Naive thymus-derived CD4-positive, alpha-beta T cell (primary cell): ENCODE results near the gene OSBPL5. TPM values are rescaled to one million over a fixed set of nuclear protein-coding genes. Genes with fewer than 3 reads are reported as not detected.

Experiments
- ATAC-seq: fragments of 150-1000 bp; cut with Tn5 transposase; 2 replicates; pipeline ENCODE4 v1.10.0; 2021; ENCODE audit warnings: mild to moderate bottlenecking, moderate library complexity
- CTCF ChIA-PET: fragments of 350-600 bp; sonication (Branson Sonifier 250); formaldehyde crosslinking; loops from one replicate; lab custom pipeline; 2021; ENCODE audit warnings: antibody characterized with exemption; lab: Charles Lee
- POLR2A ChIA-PET: fragments of 350-600 bp; sonication (Branson Sonifier 250); formaldehyde crosslinking; loops from one replicate; lab custom pipeline; 2021; ENCODE audit warnings: antibody characterized with exemption, inconsistent platforms; lab: Charles Lee
- DNase-seq, 9 donors: peaks; one replicate each; pipeline versions ENCODE4 v3.0.0 to v3.0.0-alpha.2; 2020 to 2022; ENCODE audit warnings: mixed read lengths in 1 of 9
- H3K27ac ChIP-seq: one replicate; pipeline ENCODE4 v1.7.0; 2013; ENCODE audit warnings: mild to moderate bottlenecking, low read depth, low read length, moderate library complexity
- H3K27me3 ChIP-seq, 2 donors: one replicate each; pipeline ENCODE4 v1.7.0; 2013; ENCODE audit warnings: low read length in 2 of 2, mild to moderate bottlenecking in 2 of 2, moderate library complexity in 2 of 2; ENCODE audit not compliant: control insufficient read depth in 2 of 2, insufficient read depth in 2 of 2
- H3K36me3 ChIP-seq, 3 experiments: 1 replicate in 2 of 3; 2 replicates in 1 of 3; pipeline ENCODE4 v1.7.0; 2013; ENCODE audit warnings: low read length in 3 of 3, mild to moderate bottlenecking in 3 of 3, moderate library complexity in 1 of 3; ENCODE audit not compliant: insufficient read depth in 3 of 3, control insufficient read depth in 2 of 3
- H3K4me1 ChIP-seq, 2 donors: one replicate each; pipeline ENCODE4 v1.7.0; 2013; ENCODE audit warnings: low read length in 2 of 2, mild to moderate bottlenecking in 2 of 2, moderate library complexity in 1 of 2; ENCODE audit not compliant: control insufficient read depth in 2 of 2, insufficient read depth in 2 of 2
- H3K4me3 ChIP-seq: 2 replicates; pipeline ENCODE4 v1.7.0; 2013; ENCODE audit warnings: mild to moderate bottlenecking, low read length
- H3K9me3 ChIP-seq, 3 experiments: 1 replicate in 2 of 3; 2 replicates in 1 of 3; pipeline ENCODE4 v1.7.0; 2013; ENCODE audit warnings: low read length in 3 of 3; ENCODE audit not compliant: control insufficient read depth in 2 of 3
- H3K27ac Mint-ChIP-seq, 9 donors: one replicate each; pipeline ENCODE4 v1.8.0; 2020 to 2022; ENCODE audit warnings: mixed read lengths in 9 of 9, mild to moderate bottlenecking in 8 of 9, moderate library complexity in 5 of 9, inconsistent platforms in 2 of 9
- H3K27me3 Mint-ChIP-seq, 5 donors: one replicate each; pipeline ENCODE4 v1.8.0; 2021 to 2022; ENCODE audit warnings: mixed read lengths in 5 of 5, mild to moderate bottlenecking in 1 of 5
- H3K36me3 Mint-ChIP-seq, 5 donors: one replicate each; pipeline ENCODE4 v1.8.0; 2020 to 2022; ENCODE audit warnings: mixed read lengths in 5 of 5, mild to moderate bottlenecking in 3 of 5, inconsistent platforms in 1 of 5
- H3K4me1 Mint-ChIP-seq, 7 donors: one replicate each; pipeline ENCODE4 v1.8.0; 2020 to 2022; ENCODE audit warnings: mixed read lengths in 7 of 7, mild to moderate bottlenecking in 3 of 7, inconsistent platforms in 1 of 7
- H3K4me3 Mint-ChIP-seq, 10 donors: one replicate each; pipeline ENCODE4 v1.8.0; 2020 to 2022; ENCODE audit warnings: mild to moderate bottlenecking in 10 of 10, mixed read lengths in 10 of 10, moderate library complexity in 6 of 10, inconsistent platforms in 2 of 10
- H3K9me3 Mint-ChIP-seq, 11 donors: one replicate each; pipeline ENCODE4 v1.8.0; 2020 to 2022; ENCODE audit warnings: mixed read lengths in 11 of 11, mild to moderate bottlenecking in 4 of 11, inconsistent platforms in 1 of 11, moderate library complexity in 1 of 11
- intact Hi-C, 2 donors: fragments of 100-400 bp; cut with micrococcal nuclease; formaldehyde crosslinking; loops; one replicate each; pipeline ENCODE4 v1.15.1; 2023
- polyA plus RNA-seq, 2 donors: library from polyadenylated mRNA; unstranded; fragments of 300-500 nt; fragmentation: Illumina TruSeq; gene quantifications; one replicate each; pipeline ENCODE4 v1.2.3, GENCODE V29; 2021
- total RNA-seq, 6 experiments: library from RNA in 5 of 6; stranded (reverse) in 5 of 6; gene quantifications; 1 replicate in 5 of 6; 2 replicates in 1 of 6; pipeline ENCODE4 v1.2.3 and lab custom pipeline; 2021 to 2026

Gene OSBPL5
- total and polyA plus RNA-seq, 7 experiments from 2014 or later, result 0.51 to 76.7 (median 5.5) TPM

GRCh38 chr11:3134218-3134621 is 30.9 kb downstream of the OSBPL5 start:
- no peak overlapping the region for H3K4me3 Mint-ChIP-seq
- no peak for ATAC-seq
- peaks cover 0 to 2% (median 0%) of the 10 kb centered on the region in 11 donors for H3K9me3 Mint-ChIP-seq
- H3K4me1 Mint-ChIP-seq, result peaks cover 0 to 19% (median 4%) of the 10 kb centered on the region in 7 donors
- Histone ChIP-seq H3K36me3 (no peaks in the 10 kb centered on the region), H3K4me3 (no peak overlapping the region), H3K9me3 (no peaks in the 10 kb centered on the region), H3K27me3 (no peaks in the 10 kb centered on the region), H3K4me1 (peaks cover 0 to 8% of the 10 kb centered on the region in 2 donors), H3K27ac (no peak overlapping the region)
- intact Hi-C loops, result no loop called here
- no peak for DNase-seq
- no peak overlapping the region for H3K27ac Mint-ChIP-seq
- POLR2A ChIA-PET, result interaction anchor here (0.6 kb wide), 1 partner anchor 15 kb away, joined by 3 read pairs; no protein-coding TSS in a partner anchor
- CTCF ChIA-PET, result no interaction called here
- H3K27me3 Mint-ChIP-seq, result no peaks in the 10 kb centered on the region
- no peaks in the 10 kb centered on the region for H3K36me3 Mint-ChIP-seq

DNA sequence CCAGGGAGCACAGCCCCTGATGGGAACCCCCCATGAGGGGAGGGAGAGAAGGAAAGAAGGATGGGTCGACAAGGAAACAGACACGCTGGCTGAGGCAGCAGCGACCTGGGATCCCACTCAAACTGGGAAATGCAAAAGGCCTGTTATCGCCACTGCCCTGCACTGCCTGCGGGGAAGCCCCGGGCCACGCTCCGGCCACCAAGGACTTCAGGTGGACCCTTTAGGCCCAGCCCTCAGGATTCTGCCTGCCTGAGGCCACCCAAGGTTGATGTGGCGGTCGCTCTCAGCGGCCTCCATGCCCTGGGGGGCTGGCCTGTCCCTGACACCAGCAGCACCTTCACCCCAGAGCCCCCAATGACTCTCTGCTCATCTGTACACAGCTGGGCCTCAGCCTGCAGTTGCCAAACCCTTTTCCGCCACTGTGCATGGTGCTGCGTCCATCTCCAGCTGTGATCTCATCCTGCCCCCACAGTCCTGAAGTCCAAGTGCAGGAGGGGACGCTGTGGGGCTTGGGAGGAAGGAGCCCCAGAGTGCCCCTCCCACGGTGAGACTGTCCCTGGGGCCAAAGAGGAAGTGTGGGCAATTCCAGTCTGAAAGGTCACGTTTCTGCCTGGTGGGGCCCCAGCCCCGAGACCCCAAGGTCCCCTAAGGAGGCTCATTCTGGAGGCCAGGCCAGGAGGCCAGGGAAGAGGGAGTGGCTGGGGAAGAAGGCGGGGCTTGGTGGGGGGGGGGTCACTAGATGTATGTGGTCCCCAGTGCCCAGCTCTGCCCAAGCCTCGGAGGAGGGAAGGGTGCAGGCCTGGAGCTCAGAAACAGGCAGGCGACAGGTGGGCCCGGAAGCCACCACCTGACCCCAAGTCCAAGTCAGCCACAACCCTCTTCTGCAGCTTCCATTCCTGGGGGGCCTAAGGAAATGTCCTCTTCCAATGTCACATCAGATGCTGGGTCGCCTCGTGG is 31.6 kb downstream of the OSBPL5 start:
- Mint-ChIP-seq H3K9me3 (peaks cover 0 to 2% (median 0%) of the 10 kb centered on the region in 11 donors), H3K27ac (no peak overlapping the region), H3K4me3 (no peak overlapping the region), H3K36me3 (no peaks in the 10 kb centered on the region), H3K27me3 (no peaks in the 10 kb centered on the region), H3K4me1 (peaks cover 0 to 19% (median 4%) of the 10 kb centered on the region in 7 donors)
- Histone ChIP-seq H3K4me3 (no peak overlapping the region), H3K27me3 (no peaks in the 10 kb centered on the region), H3K9me3 (no peaks in the 10 kb centered on the region), H3K27ac (no peak overlapping the region), H3K36me3 (no peaks in the 10 kb centered on the region), H3K4me1 (peaks cover 0 to 8% of the 10 kb centered on the region in 2 donors)
- DNase-seq (no peak), ATAC-seq (no peak)
- ChIA-PET CTCF (no interaction called here), POLR2A (interaction anchor here (0.6 kb wide), 1 partner anchor 15 kb away, joined by 3 read pairs; no protein-coding TSS in a partner anchor)
- intact Hi-C loops, result no loop called here

DNA sequence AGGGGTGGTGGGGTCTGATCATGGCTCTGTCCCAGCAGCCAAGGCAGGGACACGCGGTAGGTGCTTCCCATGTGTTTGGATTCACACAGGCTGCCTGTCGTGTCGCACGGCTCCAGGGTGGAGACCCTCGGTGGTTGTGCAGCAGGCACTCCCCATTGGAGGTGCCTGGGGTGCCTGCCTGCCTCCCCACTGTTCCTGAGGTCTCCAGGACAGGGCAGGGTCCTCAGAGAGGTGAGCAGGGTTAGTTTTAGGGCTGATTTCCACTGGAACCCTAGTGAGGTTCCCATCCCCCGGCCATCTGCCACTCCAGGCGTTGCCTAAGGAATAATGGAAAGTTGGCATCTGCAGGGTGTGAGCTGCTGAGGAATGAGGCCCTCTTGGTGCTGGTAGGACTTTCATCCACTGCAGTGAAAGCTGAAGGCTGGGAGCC is 32.3 kb downstream of the OSBPL5 start:
- Histone ChIP-seq H3K27ac (no peak overlapping the region), H3K4me3 (no peak overlapping the region), H3K9me3 (no peaks in the 10 kb centered on the region), H3K4me1 (peaks cover 0 to 8% of the 10 kb centered on the region in 2 donors), H3K36me3 (no peaks in the 10 kb centered on the region), H3K27me3 (no peaks in the 10 kb centered on the region)
- Mint-ChIP-seq H3K36me3 (no peaks in the 10 kb centered on the region), H3K9me3 (peaks cover 0 to 2% (median 0%) of the 10 kb centered on the region in 11 donors), H3K27me3 (no peaks in the 10 kb centered on the region), H3K27ac (no peak overlapping the region), H3K4me3 (no peak overlapping the region), H3K4me1 (peaks cover 0 to 19% (median 4%) of the 10 kb centered on the region in 7 donors)
- DNase-seq (no peak), ATAC-seq (no peak)
- intact Hi-C loops, result no loop called here
- ChIA-PET POLR2A (no interaction called here), CTCF (no interaction called here)

DNA sequence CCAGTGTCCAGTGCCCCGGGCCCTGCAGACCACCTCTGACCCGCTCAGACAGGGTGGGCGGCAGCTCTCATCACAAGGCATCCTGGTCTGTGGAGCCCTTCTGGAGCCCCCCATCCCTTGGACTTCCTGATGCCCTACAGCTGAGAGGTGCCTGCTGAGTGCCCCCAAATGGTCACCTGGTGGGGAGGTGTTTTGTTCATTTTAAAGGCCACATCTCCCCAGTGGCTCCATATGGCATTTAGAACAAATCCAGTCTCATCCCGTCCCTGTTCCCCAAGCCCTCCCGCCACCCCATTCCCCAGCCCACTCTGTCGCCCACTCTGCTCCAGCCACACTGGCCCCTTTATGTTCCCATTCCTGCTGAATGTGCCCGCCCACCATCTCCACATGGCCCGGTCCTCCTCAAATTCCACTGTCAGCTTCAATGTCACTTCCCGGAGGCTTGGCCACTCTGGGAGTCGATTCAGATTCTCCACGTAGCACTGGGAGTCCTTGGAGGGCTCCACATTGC is 32.8 kb downstream of the OSBPL5 start:
- H3K27me3 Mint-ChIP-seq, result no peaks in the 10 kb centered on the region
- H3K9me3 ChIP-seq, result no peaks in the 10 kb centered on the region
- DNase-seq (no peak), ATAC-seq (no peak)
- CTCF ChIA-PET, result no interaction called here
- H3K27me3 ChIP-seq, result no peaks in the 10 kb centered on the region
- peaks cover 0 to 18% (median 4%) of the 10 kb centered on the region in 7 donors for H3K4me1 Mint-ChIP-seq
- intact Hi-C loops, result no loop called here
- H3K4me1 ChIP-seq, result peaks cover 0 to 8% of the 10 kb centered on the region in 2 donors
- H3K27ac Mint-ChIP-seq, result peak overlapping the region in 1 of 9 donors; percentile 59
- H3K4me3 ChIP-seq, result no peak overlapping the region
- H3K9me3 Mint-ChIP-seq, result peaks cover 0 to 2% (median 0%) of the 10 kb centered on the region in 11 donors
- H3K4me3 Mint-ChIP-seq, result no peak overlapping the region
- POLR2A ChIA-PET, result no interaction called here
- H3K36me3 Mint-ChIP-seq, result no peaks in the 10 kb centered on the region
- H3K27ac ChIP-seq, result no peak overlapping the region
- H3K36me3 ChIP-seq, result no peaks in the 10 kb centered on the region

DNA sequence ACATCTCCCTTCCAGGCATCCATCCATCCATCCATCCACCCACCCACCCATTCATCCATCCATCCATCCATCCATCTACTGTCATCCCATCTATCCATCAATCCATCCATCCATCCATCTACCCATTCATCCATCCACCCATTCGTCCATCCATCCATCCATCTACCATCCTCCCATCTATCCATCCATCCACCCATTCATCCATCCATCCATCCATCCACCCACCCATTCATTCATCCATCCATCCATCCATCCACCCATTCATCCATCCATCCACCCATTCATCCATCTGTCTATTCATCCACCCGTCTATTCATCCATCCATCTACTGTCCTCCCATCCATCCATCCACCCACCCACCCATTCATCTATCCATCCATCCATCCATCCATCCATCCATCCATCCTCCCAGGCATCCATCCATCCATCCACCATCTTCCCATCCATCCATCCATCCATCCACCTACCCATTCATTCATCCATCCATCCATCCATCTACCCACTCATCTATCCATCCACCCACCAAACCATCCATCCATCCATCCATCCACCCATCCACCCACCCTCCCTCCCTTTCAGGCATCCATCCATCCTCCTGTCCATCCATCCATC is 33.7 kb downstream of the OSBPL5 start:
- DNase-seq (no peak), ATAC-seq (no peak)
- intact Hi-C loops, result no loop called here
- ChIA-PET CTCF (no interaction called here), POLR2A (no interaction called here)
- Mint-ChIP-seq H3K4me1 (peaks cover 0 to 16% (median 0%) of the 10 kb centered on the region in 7 donors), H3K36me3 (no peaks in the 10 kb centered on the region), H3K9me3 (peaks cover 0 to 2% (median 0%) of the 10 kb centered on the region in 11 donors), H3K27ac (peak overlapping the region in 1 of 9 donors; percentile 41), H3K27me3 (no peaks in the 10 kb centered on the region), H3K4me3 (peak overlapping the region in 1 of 10 donors; percentile 37)
- no peaks in the 10 kb centered on the region for H3K27me3 ChIP-seq
- H3K4me3 ChIP-seq, result no peak overlapping the region
- no peaks in the 10 kb centered on the region for H3K36me3 ChIP-seq
- no peak overlapping the region for H3K27ac ChIP-seq
- no peaks in the 10 kb centered on the region for H3K9me3 ChIP-seq
- H3K4me1 ChIP-seq, result peaks cover 0 to 8% of the 10 kb centered on the region in 2 donors

GRCh38 chr11:3130269-3131071 is 34.6 kb downstream of the OSBPL5 start:
- Histone ChIP-seq H3K27ac (no peak overlapping the region), H3K27me3 (no peaks in the 10 kb centered on the region), H3K9me3 (no peaks in the 10 kb centered on the region), H3K4me1 (peaks cover 0 to 4% of the 10 kb centered on the region in 2 donors), H3K36me3 (no peaks in the 10 kb centered on the region), H3K4me3 (no peak overlapping the region)
- H3K9me3 Mint-ChIP-seq, result peaks cover 0 to 2% (median 0%) of the 10 kb centered on the region in 11 donors
- peaks cover 0 to 18% (median 0%) of the 10 kb centered on the region in 7 donors for H3K4me1 Mint-ChIP-seq
- intact Hi-C loops, result no loop called here
- no peaks in the 10 kb centered on the region for H3K36me3 Mint-ChIP-seq
- H3K4me3 Mint-ChIP-seq, result no peak overlapping the region
- H3K27me3 Mint-ChIP-seq, result no peaks in the 10 kb centered on the region
- ATAC-seq, result no peak
- H3K27ac Mint-ChIP-seq, result no peak overlapping the region
- ChIA-PET CTCF (no interaction called here), POLR2A (no interaction called here)
- no peak for DNase-seq
